Neutrophil (primary cell): ENCODE measurements around the gene KLHL36.

ENCODE experiments used
- H3K27ac ChIP-seq: fragments of 200-600 bp; sonication (generic); 2 replicates; pipeline ENCODE4 v1.5.1; 2016; ENCODE audit warnings: mild to moderate bottlenecking, moderate library complexity
- H3K27me3 ChIP-seq: fragments of 200-600 bp; sonication (generic); 2 replicates; pipeline ENCODE4 v1.6.0; 2016; ENCODE audit warnings: mild to moderate bottlenecking
- H3K36me3 ChIP-seq: fragments of 200-600 bp; sonication (generic); 2 replicates; pipeline ENCODE4 v1.5.1; 2017
- H3K4me1 ChIP-seq, 2 experiments: fragments of 200-600 bp in 1 of 2; sonication (generic) in 1 of 2; 1 replicate in 1 of 2; 2 replicates in 1 of 2; pipeline versions ENCODE4 v1.5.1 to v1.6.1; 2013 to 2016; ENCODE audit warnings: low read depth in 1 of 2, low read length in 1 of 2, mild to moderate bottlenecking in 1 of 2, moderate library complexity in 1 of 2; ENCODE audit not compliant: control insufficient read depth in 1 of 2, insufficient read depth in 1 of 2
- H3K4me3 ChIP-seq, 2 experiments: fragments of 200-600 bp in 1 of 2; sonication (generic) in 1 of 2; 1 replicate in 1 of 2; 2 replicates in 1 of 2; pipeline ENCODE4 v1.5.1; 2013 to 2016; ENCODE audit warnings: low read depth in 1 of 2, low read length in 1 of 2, mild to moderate bottlenecking in 1 of 2, moderate library complexity in 1 of 2
- H3K9me3 ChIP-seq: fragments of 200-600 bp; sonication (generic); 2 replicates; pipeline ENCODE4 v1.5.1; 2016
- TF ChIP-seq, protein P1 (sequence below): fragments of 200-600 bp; sonication (generic); IDR thresholded peaks from 2 replicates; pipeline ENCODE4 v1.5.1; 2016; ENCODE audit warnings: antibody characterized with exemption

The KLHL36 gene

DNA sequence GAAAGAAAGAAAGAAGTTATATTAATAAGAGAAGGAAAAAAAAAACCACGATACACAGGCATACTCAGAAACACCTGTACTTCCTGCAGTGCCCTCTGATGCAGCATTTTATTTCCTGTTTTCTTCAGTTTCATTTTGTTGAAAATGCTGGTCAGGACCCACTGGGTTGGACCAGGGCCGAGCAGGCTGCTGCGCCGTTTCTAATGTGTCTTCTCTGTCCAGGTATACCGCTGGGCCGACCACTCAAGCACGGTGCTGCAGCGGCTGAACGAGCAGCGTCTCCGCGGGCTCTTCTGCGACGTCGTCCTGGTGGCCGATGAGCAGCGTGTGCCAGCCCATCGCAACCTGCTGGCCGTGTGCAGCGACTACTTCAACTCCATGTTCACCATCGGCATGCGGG, 8.3 kb downstream of the KLHL36 start:
- H3K36me3 ChIP-seq, result peaks cover 79% of the 10 kb centered on the region
- TF ChIP-seq, protein P1, sequence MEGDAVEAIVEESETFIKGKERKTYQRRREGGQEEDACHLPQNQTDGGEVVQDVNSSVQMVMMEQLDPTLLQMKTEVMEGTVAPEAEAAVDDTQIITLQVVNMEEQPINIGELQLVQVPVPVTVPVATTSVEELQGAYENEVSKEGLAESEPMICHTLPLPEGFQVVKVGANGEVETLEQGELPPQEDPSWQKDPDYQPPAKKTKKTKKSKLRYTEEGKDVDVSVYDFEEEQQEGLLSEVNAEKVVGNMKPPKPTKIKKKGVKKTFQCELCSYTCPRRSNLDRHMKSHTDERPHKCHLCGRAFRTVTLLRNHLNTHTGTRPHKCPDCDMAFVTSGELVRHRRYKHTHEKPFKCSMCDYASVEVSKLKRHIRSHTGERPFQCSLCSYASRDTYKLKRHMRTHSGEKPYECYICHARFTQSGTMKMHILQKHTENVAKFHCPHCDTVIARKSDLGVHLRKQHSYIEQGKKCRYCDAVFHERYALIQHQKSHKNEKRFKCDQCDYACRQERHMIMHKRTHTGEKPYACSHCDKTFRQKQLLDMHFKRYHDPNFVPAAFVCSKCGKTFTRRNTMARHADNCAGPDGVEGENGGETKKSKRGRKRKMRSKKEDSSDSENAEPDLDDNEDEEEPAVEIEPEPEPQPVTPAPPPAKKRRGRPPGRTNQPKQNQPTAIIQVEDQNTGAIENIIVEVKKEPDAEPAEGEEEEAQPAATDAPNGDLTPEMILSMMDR, result no peak
- no peaks in the 10 kb centered on the region for H3K4me1 ChIP-seq
- H3K4me3 ChIP-seq, result no peak overlapping the region
- no peaks in the 10 kb centered on the region for H3K27me3 ChIP-seq
- no peaks in the 10 kb centered on the region for H3K9me3 ChIP-seq
- no peak overlapping the region for H3K27ac ChIP-seq

DNA sequence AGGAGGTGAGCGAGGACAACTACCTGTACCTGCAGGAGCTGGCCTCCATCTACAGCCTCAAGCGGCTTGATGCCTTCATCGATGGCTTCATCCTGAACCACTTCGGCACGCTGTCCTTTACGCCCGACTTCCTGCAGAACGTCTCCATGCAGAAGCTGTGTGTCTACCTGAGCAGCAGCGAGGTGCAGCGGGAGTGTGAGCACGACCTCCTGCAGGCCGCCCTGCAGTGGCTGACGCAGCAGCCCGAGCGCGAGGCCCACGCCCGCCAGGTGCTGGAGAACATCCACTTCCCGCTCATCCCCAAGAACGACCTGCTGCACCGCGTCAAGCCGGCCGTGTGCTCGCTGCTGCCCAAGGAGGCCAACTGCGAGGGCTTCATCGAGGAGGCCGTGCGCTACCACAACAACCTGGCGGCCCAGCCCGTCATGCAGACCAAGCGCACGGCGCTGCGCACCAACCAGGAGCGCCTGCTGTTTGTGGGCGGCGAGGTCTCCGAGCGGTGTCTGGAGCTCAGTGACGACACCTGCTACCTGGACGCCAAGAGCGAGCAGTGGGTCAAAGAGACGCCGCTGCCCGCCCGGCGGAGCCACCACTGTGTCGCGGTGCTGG, 9.0 kb downstream of the KLHL36 start:
- Histone ChIP-seq H3K4me3 (no peak overlapping the region), H3K4me1 (no peaks in the 10 kb centered on the region), H3K27me3 (no peaks in the 10 kb centered on the region), H3K36me3 (peaks cover 81% of the 10 kb centered on the region), H3K27ac (no peak overlapping the region), H3K9me3 (no peaks in the 10 kb centered on the region)
- TF ChIP-seq, protein P1, result no peak

- peaks cover 82% of the 10 kb centered on the region for H3K36me3 ChIP-seq
- H3K4me1 ChIP-seq, result no peaks in the 10 kb centered on the region
- TF ChIP-seq, protein P1, result no peak
These were observed 10.4 kb downstream of the KLHL36 start for GRCh38 chr16:84658690-84659089.

GRCh38 chr16:84659656-84660300, 11.5 kb downstream of the KLHL36 start:
- Histone ChIP-seq H3K36me3 (peaks cover 87% of the 10 kb centered on the region), H3K4me1 (no peaks in the 10 kb centered on the region), H3K4me3 (no peak overlapping the region), H3K27me3 (no peaks in the 10 kb centered on the region), H3K9me3 (no peaks in the 10 kb centered on the region), H3K27ac (no peak overlapping the region)
- TF ChIP-seq, protein P1, result no peak

More at GRCh38 chr16:84658690-84659089, 10.4 kb downstream of the KLHL36 start:
- Histone ChIP-seq H3K27me3 (no peaks in the 10 kb centered on the region), H3K4me3 (no peak overlapping the region), H3K27ac (no peak overlapping the region), H3K9me3 (no peaks in the 10 kb centered on the region)

GRCh38 chr16:84660973-84661372, 12.7 kb downstream of the KLHL36 start:
- no peak overlapping the region for H3K27ac ChIP-seq
- no peaks in the 10 kb centered on the region for H3K4me1 ChIP-seq
- H3K4me3 ChIP-seq, result no peak overlapping the region
- H3K9me3 ChIP-seq, result no peaks in the 10 kb centered on the region
- peaks cover 93% of the 10 kb centered on the region for H3K36me3 ChIP-seq
- no peaks in the 10 kb centered on the region for H3K27me3 ChIP-seq
- TF ChIP-seq, protein P1, result no peak
